Thyroid gland (tissue), 4 donors: ENCODE results near the gene PDXDC1.
"Not testable (repeated sequence)": the region's sequence is repeated elsewhere in the genome, so short reads cannot be mapped to it uniquely, and the experiment has no call there.

ENCODE experiments used
- CTCF ChIP-seq, 6 experiments: fragments of 200-600 bp in 3 of 6; fragments of 450-650 bp in 3 of 6; sonication (generic) in 3 of 6; IDR thresholded peaks; one replicate each; pipeline ENCODE4 v1.5.1; 2016 to 2019; ENCODE audit warnings: antibody characterized with exemption in 6 of 6, mild to moderate bottlenecking in 2 of 6, inconsistent platforms in 1 of 6, moderate library complexity in 1 of 6
- POLR2A ChIP-seq, 2 donors: fragments of 450-650 bp; IDR thresholded peaks; one replicate each; pipeline ENCODE4 v1.6.1; 2017; ENCODE audit warnings: antibody characterized with exemption in 2 of 2, mild to moderate bottlenecking in 2 of 2, moderate library complexity in 1 of 2

- not testable (repeated sequence) for TF ChIP-seq CTCF, POLR2A (IDR thresholded peaks at IDR 0.05)
Observed at GRCh38 chr16:15076161-15076560, 101.3 kb downstream of the PDXDC1 start.
